ENCODE data around the gene CHD1. TPM values are rescaled to one million over a fixed set of nuclear protein-coding genes. Genes with fewer than 3 reads are reported as not detected.
A peak's percentile ranks its signal among the peaks of the same experiment; 100 is the strongest.

The CHD1 gene
- total RNA-seq, 2 donors from 2014 or later = 29.7 to 40.0 TPM

DNA sequence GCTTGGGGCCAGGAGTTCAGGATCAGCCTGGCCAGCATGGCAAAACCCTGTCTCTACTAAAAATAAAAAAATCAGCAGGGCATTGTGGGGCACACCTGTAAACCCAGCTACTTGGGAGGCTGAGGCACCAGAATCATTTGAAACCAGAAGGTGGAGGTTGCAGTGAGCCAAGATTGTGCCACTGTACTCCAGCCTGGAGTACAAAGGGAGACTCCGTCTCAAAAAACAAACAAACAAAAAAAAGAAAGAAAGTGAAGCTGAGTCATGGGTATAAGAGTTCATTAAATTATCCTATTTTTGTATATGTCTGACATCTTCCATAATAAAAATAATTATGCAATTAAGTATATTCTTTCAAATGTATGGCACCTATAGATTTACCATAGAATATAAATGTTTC is 37.2 kb downstream of the CHD1 start:
- no peak for ATAC-seq
- H3K27me3 ChIP-seq = no peaks in the 10 kb centered on the region
- H3K4me3 ChIP-seq = no peak overlapping the region
- no peak for DNase-seq
- H3K4me1 ChIP-seq = no peaks in the 10 kb centered on the region
- TF ChIP-seq POLR2A (IDR thresholded peaks at IDR 0.05) (no peak), CTCF (IDR thresholded peaks at IDR 0.05) (no peak)
- intact Hi-C loops (cut with DNase I) = no loop called here
- WGBS, 2 donors = 77 to 81% methylated on average over 1 of the region's 1 CpG
- H3K27ac ChIP-seq = no peak overlapping the region
- peaks cover 0 to 33% of the 10 kb centered on the region in 2 donors for H3K36me3 ChIP-seq (replicated peaks in 1 of 2; ENCODE audit: insufficient read depth in 1 of 2, low read depth in 2 of 2)
- H3K9me3 ChIP-seq = no peaks in the 10 kb centered on the region

GRCh38 chr5:98880598-98880997 is 48.2 kb downstream of the CHD1 start:
- DNase-seq (no peak), ATAC-seq (no peak)
- H3K9me3 ChIP-seq = no peaks in the 10 kb centered on the region
- H3K27ac ChIP-seq = peak overlapping the region in 1 of 4 donors; percentile 37
- H3K4me1 ChIP-seq = no peaks in the 10 kb centered on the region
- H3K27me3 ChIP-seq = no peaks in the 10 kb centered on the region
- intact Hi-C loops (cut with DNase I) = no loop called here
- no peak overlapping the region for H3K4me3 ChIP-seq
- H3K36me3 ChIP-seq (replicated peaks in 1 of 2; ENCODE audit: insufficient read depth in 1 of 2, low read depth in 2 of 2) = peaks cover 5 to 27% of the 10 kb centered on the region in 2 donors
- TF ChIP-seq CTCF (IDR thresholded peaks at IDR 0.05) (no peak), POLR2A (IDR thresholded peaks at IDR 0.05) (no peak)

DNA sequence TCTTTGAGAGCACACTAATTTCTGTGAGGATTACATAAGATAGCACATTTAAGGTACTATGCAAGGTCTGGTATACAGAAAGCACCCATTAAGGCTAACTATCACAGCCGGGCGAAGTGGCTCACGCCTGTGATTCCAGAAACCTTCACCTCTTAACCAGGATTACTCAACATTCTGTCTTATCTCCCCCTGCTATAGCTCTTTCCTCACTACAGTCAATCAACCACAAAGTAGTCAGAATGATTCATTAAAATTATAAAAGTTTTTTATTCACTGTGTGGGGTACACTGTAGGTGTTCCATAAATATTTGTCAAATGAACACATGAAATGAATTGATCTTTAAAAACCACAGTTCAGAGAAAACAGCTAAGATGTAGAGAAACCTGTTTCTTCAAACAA is 48.7 kb downstream of the CHD1 start:
- DNase-seq (no peak), ATAC-seq (peak; percentile 30)
- H3K4me3 ChIP-seq = no peak overlapping the region
- H3K36me3 ChIP-seq (replicated peaks in 1 of 2; ENCODE audit: insufficient read depth in 1 of 2, low read depth in 2 of 2) = peaks cover 5 to 24% of the 10 kb centered on the region in 2 donors
- intact Hi-C loops (cut with DNase I) = no loop called here
- no peaks in the 10 kb centered on the region for H3K9me3 ChIP-seq
- TF ChIP-seq CTCF (IDR thresholded peaks at IDR 0.05) = no peak
- TF ChIP-seq POLR2A (IDR thresholded peaks at IDR 0.05) = no peak
- H3K4me1 ChIP-seq = no peaks in the 10 kb centered on the region
- H3K27ac ChIP-seq = peak overlapping the region in 1 of 4 donors; percentile 37
- WGBS, 2 donors = 44 to 64% methylated on average over 3 of the region's 3 CpGs
- no peaks in the 10 kb centered on the region for H3K27me3 ChIP-seq

DNA sequence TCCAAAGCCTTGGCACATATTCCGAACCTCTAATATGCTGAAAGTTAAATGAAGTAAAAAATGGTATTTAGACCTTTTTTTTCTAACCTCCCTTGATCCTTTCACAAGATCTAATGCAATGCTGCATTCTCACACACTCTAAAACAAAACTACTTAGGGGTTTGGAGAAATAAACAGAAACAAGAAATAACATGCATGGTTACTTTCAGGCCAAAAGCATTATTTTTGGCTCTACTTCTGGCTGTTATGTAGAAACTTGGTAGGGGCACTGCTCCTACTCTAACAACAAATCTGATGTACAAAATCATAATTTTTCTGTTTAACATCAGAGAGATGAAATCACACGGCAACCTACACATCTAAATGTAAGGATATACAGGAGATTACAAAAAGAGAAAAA is 51.2 kb downstream of the CHD1 start:
- no peak overlapping the region for H3K4me3 ChIP-seq
- ATAC-seq (no peak), DNase-seq (no peak)
- H3K36me3 ChIP-seq (replicated peaks in 1 of 2; ENCODE audit: insufficient read depth in 1 of 2, low read depth in 2 of 2) = peaks cover 5 to 22% of the 10 kb centered on the region in 2 donors
- intact Hi-C loops (cut with DNase I) = no loop called here
- 96 to 98% methylated on average over 2 of the region's 2 CpGs for WGBS, 2 donors
- H3K9me3 ChIP-seq = no peaks in the 10 kb centered on the region
- TF ChIP-seq POLR2A (IDR thresholded peaks at IDR 0.05) = no peak
- TF ChIP-seq CTCF (IDR thresholded peaks at IDR 0.05) = no peak
- no peaks in the 10 kb centered on the region for H3K4me1 ChIP-seq
- no peak overlapping the region for H3K27ac ChIP-seq
- H3K27me3 ChIP-seq = no peaks in the 10 kb centered on the region

DNA sequence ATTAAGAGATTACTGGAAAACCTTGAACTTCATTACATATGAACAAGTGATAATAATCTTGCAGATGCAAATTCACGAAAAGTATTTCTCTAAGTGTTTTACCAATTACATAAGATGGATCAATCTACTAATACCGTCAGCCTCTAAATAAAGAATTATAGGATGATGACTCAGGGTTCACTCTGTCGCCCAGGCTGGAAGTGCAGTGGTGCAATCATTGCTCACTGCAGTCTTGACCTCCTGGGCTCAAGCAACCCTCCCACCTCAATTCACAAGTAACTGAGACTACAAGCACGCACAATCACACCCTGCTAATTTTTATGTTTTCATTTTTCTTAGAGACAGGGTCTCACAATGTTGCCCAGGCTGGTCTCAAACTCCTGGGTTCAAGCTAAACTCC is 56.1 kb downstream of the CHD1 start:
- Histone ChIP-seq H3K4me1 (no peaks in the 10 kb centered on the region), H3K36me3 (replicated peaks in 1 of 2; ENCODE audit: insufficient read depth in 1 of 2, low read depth in 2 of 2) (peaks cover 5 to 28% of the 10 kb centered on the region in 2 donors), H3K4me3 (no peak overlapping the region), H3K27me3 (no peaks in the 10 kb centered on the region), H3K9me3 (no peaks in the 10 kb centered on the region), H3K27ac (no peak overlapping the region)
- DNase-seq (no peak), ATAC-seq (no peak)
- 79 to 82% methylated on average over 4 of the region's 4 CpGs for WGBS, 2 donors
- TF ChIP-seq CTCF (IDR thresholded peaks at IDR 0.05) = no peak
- no peak for TF ChIP-seq POLR2A (IDR thresholded peaks at IDR 0.05)
- intact Hi-C loops (cut with DNase I) = no loop called here

Data from body of pancreas (tissue), 4 donors.